DMS53 (cell line): Measurements from ENCODE around the gene CLCN3.
"Not testable (repeated sequence)": the region's sequence is repeated elsewhere in the genome, so short reads cannot be mapped to it uniquely, and the experiment has no call there.

Source experiments
- DNase-seq: peaks from one replicate; lab custom pipeline; 2025; lab: John Stamatoyannopoulos, UW

The CLCN3 gene

GRCh38 chr4:169618286-169618685 lies 2.1 kb upstream of the CLCN3 start:
- DNase-seq = no peak

- DNase-seq = no peak
Observed at GRCh38 chr4:169618986-169619385, 1.4 kb upstream of the CLCN3 start.

GRCh38 chr4:169619518-169619957 lies 840 bp upstream of the CLCN3 start:
- DNase-seq = peak; percentile 84

DNA sequence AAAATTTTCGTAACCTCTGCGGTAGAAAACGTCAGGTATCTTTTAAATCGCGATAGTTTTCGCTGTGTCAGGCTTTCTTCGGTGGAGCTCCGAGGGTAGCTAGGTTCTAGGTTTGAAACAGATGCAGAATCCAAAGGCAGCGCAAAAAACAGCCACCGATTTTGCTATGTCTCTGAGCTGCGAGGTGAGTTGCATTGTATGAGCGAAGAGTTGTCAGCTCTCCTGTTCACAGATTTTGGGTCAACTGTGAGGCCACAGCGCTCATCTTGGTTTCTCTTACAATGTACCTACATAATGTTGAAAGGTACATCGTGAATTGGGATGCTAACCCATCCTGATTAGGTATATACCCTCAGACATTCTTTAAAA lies 486 bp downstream of the CLCN3 start:
- peak; percentile 59 for DNase-seq

DNA sequence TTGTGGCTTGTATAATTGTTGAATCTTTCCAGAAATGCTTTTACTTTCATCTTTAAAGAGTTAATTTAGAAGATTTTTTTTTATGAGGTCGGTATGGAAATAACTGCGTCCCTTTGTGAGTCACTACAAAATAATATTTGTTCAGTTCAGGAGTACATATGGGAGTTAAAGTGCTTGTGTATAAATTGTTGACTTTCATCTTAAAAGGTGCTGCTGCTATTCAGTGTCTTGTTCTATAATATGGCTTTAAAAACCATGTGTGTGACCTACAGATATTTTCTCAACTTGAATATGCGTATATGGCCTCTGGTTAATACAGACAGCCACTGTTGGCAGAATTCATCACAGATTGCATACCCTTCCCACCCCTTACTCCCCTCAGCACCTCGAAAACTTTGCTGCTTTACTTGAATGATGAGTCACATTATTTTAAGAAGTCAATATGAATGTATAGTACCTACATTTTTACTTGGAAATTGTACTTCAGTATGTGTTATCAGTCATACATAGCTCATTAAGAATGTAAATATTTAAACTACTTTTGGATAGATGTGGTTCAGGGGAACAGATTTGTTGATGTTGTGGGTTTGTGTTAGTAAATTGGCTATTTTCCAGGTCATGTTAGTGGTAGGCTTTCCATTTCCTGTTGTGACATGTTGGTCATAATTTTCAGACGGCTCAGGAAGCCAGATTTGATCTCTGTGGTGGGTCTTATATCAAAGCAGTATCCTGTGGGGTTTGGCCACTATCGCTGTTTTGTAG lies 1.5 kb downstream of the CLCN3 start:
- peak; percentile 66 for DNase-seq

DNA sequence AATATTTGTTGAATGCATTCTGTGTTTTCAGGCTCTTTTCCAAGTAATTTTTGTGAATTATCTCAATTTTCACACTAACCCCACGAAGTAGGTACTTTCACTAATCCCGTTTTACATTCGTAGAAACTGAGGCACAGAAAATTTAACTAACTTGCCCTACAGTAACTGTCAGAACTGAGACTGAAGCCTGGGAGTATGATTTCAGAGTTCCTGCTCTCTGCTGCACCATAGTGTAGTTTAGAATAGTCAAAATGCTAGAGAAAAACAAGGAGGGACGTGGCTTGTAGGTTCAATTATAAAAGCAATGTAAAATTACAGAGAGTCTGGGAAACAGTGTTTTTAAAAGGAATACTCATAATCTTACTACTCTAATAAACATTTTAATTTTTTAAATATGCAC lies 2.2 kb downstream of the CLCN3 start:
- peak; percentile 2 for DNase-seq

DNA sequence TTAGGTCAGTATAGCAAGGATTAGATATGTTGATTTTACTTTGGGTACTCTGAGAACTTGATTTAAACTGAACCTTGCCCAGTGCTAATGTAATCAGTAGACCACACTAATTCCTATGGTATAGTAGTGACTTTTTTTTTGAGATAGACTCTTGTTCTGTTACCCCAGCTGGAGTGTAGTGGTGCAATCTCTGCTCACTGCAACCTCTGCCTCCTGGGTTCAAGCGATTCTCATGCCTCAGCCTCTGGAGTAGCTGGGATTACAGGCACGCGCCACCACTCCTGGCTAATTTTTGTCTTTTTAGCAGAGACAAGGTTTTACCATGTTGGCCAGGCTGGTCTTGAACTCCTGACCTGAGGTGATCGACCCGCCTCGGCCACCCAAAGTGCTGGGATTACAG lies 3.6 kb downstream of the CLCN3 start:
- not testable (repeated sequence) for DNase-seq

GRCh38 chr4:169625886-169626285 lies 5.5 kb downstream of the CLCN3 start:
- DNase-seq = no peak

GRCh38 chr4:169626331-169627282 lies 6.2 kb downstream of the CLCN3 start:
- no peak for DNase-seq

DNA sequence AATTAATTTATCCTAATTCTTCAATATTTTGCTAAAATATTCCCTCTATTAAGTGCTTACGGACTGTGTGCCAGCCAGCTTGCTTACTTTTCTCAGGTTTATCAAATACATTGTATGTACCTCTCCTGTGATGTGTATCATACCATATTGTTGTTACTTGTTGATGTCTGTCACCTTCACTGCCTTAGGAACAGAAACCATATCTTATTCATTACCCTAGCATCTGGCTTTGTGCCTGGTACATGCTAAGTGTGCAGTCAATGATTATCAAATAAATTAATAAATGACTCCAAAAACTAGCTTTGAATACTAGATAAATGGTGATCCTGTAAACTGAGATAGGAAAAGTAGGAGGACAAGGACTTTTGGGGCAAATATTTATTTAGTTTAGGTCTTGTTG lies 6.9 kb downstream of the CLCN3 start:
- DNase-seq = no peak

- DNase-seq = no peak
Observed at GRCh38 chr4:169628579-169628978, 8.2 kb downstream of the CLCN3 start.

GRCh38 chr4:169630069-169630468 lies 9.7 kb downstream of the CLCN3 start:
- no peak for DNase-seq

DNA sequence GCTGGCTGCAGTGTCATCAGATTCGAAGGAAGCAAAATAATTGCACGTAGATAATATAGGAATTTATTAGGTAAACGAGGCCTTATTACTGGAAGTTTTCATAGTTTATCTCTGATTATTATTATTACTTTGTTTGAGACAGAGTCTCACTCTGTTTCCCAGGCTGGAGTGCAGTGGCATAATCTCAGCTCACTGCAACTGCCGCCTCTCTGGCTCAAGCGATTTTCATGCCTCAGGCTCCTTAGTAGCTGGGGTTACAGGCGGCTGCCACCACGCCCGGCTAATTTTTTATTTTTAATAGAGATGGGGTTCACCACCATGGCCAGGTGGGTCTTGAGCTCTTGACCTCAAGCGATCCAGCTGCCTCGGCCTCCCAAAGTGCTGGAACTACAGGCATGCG lies 12.5 kb downstream of the CLCN3 start:
- DNase-seq = no peak

DNA sequence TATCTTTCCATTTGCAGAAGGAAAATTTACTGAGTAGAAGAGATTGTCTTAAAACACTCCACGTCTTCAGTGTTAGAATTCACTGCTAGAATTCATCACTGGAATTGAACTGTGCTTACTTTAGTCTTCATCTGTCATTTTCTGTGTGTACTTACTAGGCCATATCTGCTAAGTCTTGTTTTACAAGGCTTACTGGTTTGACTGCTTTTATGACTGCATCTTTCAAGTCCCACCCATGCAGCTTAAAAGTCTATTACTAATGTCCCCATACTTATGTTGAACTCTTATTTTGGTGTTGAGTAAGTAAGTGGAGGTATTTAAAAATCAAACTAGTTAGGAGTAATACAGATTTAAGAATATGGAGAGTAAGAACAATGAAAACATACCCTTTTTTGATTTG lies 14.6 kb downstream of the CLCN3 start:
- peak; percentile 62 for DNase-seq

GRCh38 chr4:169640261-169640870 lies 20.0 kb downstream of the CLCN3 start:
- DNase-seq = no peak

DNA sequence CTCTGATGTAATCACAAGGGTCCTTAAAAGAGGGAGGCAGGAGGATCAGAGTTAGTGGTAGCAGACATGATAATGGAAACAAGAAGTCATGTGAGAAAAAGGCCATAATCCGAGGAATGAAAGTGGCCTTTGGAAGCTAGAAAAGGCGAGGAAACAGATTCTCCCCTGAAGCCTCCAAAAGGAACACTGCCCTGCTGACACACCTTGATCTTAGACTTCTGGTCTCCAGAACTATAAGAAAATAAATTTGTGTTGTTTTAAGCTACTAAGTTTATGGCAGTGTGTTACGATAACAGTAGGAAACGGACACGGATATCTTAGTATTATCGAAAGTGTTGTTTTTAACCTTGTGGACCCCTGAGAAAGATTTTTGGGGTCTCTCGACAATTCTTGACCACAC lies 24.4 kb downstream of the CLCN3 start:
- no peak for DNase-seq

DNA sequence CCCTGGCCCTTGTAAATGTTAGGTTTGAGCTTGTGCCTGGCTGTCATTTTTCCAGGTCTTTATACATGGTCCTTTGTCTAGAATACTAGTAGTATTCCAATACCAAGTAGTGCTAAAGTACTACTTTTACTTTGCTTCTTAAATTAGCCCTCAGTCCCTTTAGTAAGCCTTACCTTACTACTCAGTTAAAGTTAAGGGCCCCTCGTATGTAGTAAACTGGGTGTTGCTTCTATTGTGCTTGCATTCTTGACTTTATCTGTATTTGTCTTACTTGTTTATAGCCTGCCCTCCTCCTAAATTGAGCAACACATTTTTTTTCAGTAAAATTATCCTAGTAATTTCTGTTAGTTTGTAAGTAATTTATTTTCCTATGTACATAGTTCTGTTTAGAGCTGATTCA lies 25.2 kb downstream of the CLCN3 start:
- DNase-seq = no peak

GRCh38 chr4:169649545-169650226 lies 29.3 kb downstream of the CLCN3 start:
- DNase-seq = no peak

GRCh38 chr4:169650227-169650936 lies 30.0 kb downstream of the CLCN3 start:
- no peak for DNase-seq

- DNase-seq = no peak
Observed at GRCh38 chr4:169652535-169652934, 32.2 kb downstream of the CLCN3 start.

GRCh38 chr4:169655401-169655800 lies 35.0 kb downstream of the CLCN3 start:
- DNase-seq = no peak
